Parathyroid adenoma (tissue), 2 donors: Measurements from ENCODE around the gene LZIC.
A peak's percentile ranks its signal among the peaks of the same experiment; 100 is the strongest.

ENCODE experiments used
- H2AFZ ChIP-seq: fragments of 300-600 bp; sonication (generic); one replicate; pipeline ENCODE4 v1.7.0; 2017; ENCODE audit warnings: antibody characterized with exemption, mild to moderate bottlenecking
- H3K27ac ChIP-seq: fragments of 300-600 bp; sonication (generic); one replicate; pipeline ENCODE4 v1.7.0; 2017
- H3K27me3 ChIP-seq: fragments of 300-600 bp; sonication (generic); one replicate; pipeline ENCODE4 v1.7.0; 2017; ENCODE audit warnings: low read length; ENCODE audit not compliant: control insufficient read depth, insufficient read depth
- H3K36me3 ChIP-seq: fragments of 300-600 bp; sonication (generic); one replicate; pipeline ENCODE4 v1.7.0; 2017; ENCODE audit warnings: low read length; ENCODE audit not compliant: control insufficient read depth, insufficient read depth
- H3K4me1 ChIP-seq: fragments of 300-600 bp; sonication (generic); one replicate; pipeline ENCODE4 v1.7.0; 2017; ENCODE audit warnings: control low read depth
- H3K4me2 ChIP-seq: fragments of 300-600 bp; sonication (generic); one replicate; pipeline ENCODE4 v1.7.0; 2017; ENCODE audit warnings: low read length
- H3K4me3 ChIP-seq: fragments of 300-600 bp; sonication (generic); one replicate; pipeline ENCODE4 v1.7.0; 2017; ENCODE audit warnings: low read depth, low read length
- H3K79me2 ChIP-seq: fragments of 300-600 bp; sonication (generic); one replicate; pipeline ENCODE4 v1.7.0; 2017; ENCODE audit warnings: control low read depth
- H3K9ac ChIP-seq: fragments of 300-600 bp; sonication (generic); one replicate; pipeline ENCODE4 v1.7.0; 2017; ENCODE audit warnings: mild to moderate bottlenecking
- H3K9me3 ChIP-seq: fragments of 300-600 bp; sonication (generic); one replicate; pipeline ENCODE4 v1.7.0; 2017; ENCODE audit warnings: low read length; ENCODE audit not compliant: control insufficient read depth
- CTCF ChIP-seq: fragments of 300-600 bp; sonication (generic); IDR thresholded peaks from one replicate; pipeline ENCODE4 v1.7.0; 2017; ENCODE audit warnings: antibody characterized with exemption, mild to moderate bottlenecking
- donor health status: primary hyperparathyroidism.

Gene LZIC

GRCh38 chr1:9909234-9910046 is 33.8 kb downstream of the LZIC start:
- Histone ChIP-seq H3K4me3 (peak overlapping the region; percentile 80), H3K9me3 (no peaks in the 10 kb centered on the region), H3K79me2 (peaks cover 2% of the 10 kb centered on the region), H3K27ac (peak overlapping the region; percentile 29), H3K4me1 (no peaks in the 10 kb centered on the region), H3K4me2 (peak overlapping the region; percentile 97), H3K36me3 (no peaks in the 10 kb centered on the region), H3K9ac (peak overlapping the region; percentile 46), H3K27me3 (no peaks in the 10 kb centered on the region), H2AFZ (peak overlapping the region; percentile 70)
- TF ChIP-seq CTCF: no peak

- Histone ChIP-seq H3K27me3 (no peaks in the 10 kb centered on the region), H3K4me2 (peak overlapping the region; percentile 97), H3K27ac (peak overlapping the region; percentile 29), H2AFZ (peak overlapping the region; percentile 70), H3K36me3 (no peaks in the 10 kb centered on the region), H3K4me1 (no peaks in the 10 kb centered on the region), H3K9me3 (no peaks in the 10 kb centered on the region), H3K79me2 (peaks cover 2% of the 10 kb centered on the region), H3K4me3 (peak overlapping the region; percentile 80), H3K9ac (no peak overlapping the region)
- TF ChIP-seq CTCF: no peak
Observed at GRCh38 chr1:9908871-9909233, 34.3 kb downstream of the LZIC start.

DNA sequence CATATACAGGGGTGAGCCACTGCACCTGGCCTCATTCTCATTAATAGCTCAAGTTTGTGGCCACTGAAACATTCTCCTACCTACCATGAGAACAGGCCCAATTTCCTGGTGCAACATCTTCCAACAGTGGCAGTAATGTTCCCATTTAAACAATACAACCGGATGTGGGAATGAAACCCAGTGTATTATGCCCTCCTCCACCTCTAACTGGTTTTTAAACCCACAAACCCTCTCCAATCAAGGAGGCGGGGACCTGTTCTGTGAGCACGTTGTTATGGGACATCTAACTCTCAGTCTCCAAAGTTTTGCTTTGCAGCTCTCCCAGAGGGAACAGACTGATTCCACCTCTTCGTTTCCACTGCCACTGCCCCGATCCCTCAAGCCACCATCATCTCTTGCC is 35.8 kb downstream of the LZIC start:
- Histone ChIP-seq H2AFZ (no peak overlapping the region), H3K36me3 (no peaks in the 10 kb centered on the region), H3K9ac (no peak overlapping the region), H3K27me3 (no peaks in the 10 kb centered on the region), H3K27ac (no peak overlapping the region), H3K9me3 (no peaks in the 10 kb centered on the region), H3K79me2 (peaks cover 2% of the 10 kb centered on the region), H3K4me3 (no peak overlapping the region), H3K4me1 (no peaks in the 10 kb centered on the region), H3K4me2 (no peak overlapping the region)
- TF ChIP-seq CTCF: no peak

DNA sequence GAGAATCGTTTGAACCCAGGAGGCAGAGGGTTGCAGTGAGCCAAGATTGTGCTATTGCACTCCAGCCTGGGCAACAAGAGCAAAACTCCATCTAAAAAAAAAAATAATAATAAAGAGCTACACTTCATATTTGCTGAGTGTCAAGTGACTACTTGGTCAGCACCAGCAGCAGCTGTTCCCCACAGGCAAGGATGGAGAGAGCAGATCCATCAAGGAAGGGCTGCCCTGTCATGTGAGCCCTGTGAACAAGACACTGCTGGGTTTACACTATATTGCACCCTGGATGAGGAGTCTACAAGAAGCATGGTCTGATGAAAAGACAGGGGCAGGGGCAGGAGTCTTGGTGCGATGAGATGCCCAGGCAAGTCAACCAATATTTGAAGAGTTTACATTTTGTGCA is 36.7 kb downstream of the LZIC start:
- Histone ChIP-seq H3K4me2 (no peak overlapping the region), H2AFZ (no peak overlapping the region), H3K4me1 (peaks cover under 1% of the 10 kb centered on the region), H3K36me3 (no peaks in the 10 kb centered on the region), H3K9me3 (no peaks in the 10 kb centered on the region), H3K27ac (no peak overlapping the region), H3K9ac (no peak overlapping the region), H3K79me2 (peaks cover 2% of the 10 kb centered on the region), H3K27me3 (no peaks in the 10 kb centered on the region), H3K4me3 (no peak overlapping the region)
- TF ChIP-seq CTCF: no peak

DNA sequence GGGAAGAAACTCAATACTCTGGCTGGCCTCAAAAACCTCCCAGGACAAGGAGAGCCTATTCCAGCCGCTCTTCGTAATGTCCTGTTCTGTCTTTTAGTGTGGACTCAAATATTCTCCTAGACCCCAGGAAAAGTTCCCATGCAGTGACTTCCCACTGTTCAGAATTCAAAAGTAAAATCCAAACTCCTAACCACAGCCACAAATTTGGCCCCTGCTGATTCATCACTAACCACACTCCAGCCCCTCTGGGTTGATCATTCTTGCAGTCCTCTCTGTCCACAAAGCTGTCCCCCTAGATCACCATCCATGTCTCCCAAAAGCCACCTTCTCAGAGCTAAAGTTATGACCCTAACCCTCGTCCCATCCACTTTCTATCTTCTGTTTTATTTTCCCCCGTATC is 38.2 kb downstream of the LZIC start:
- TF ChIP-seq CTCF: no peak
- peaks cover 4% of the 10 kb centered on the region for H3K4me1 ChIP-seq

More for the DNA sequence above, 38.2 kb downstream of the LZIC start:
- Histone ChIP-seq H2AFZ (no peak overlapping the region), H3K79me2 (peaks cover 2% of the 10 kb centered on the region), H3K9ac (no peak overlapping the region), H3K4me3 (no peak overlapping the region), H3K36me3 (no peaks in the 10 kb centered on the region), H3K4me2 (no peak overlapping the region), H3K27ac (no peak overlapping the region), H3K27me3 (no peaks in the 10 kb centered on the region), H3K9me3 (no peaks in the 10 kb centered on the region)
